GM12875 (cell line): ENCODE measurements around the gene TMEM43.

ENCODE experiments used
- H3K4me3 ChIP-seq: one replicate; pipeline ENCODE4 v1.5.1; 2011; ENCODE audit warnings: low read depth, low read length, control low read depth
- CTCF ChIP-seq: IDR thresholded peaks from 2 replicates; pipeline ENCODE4 v1.5.1; 2011; ENCODE audit warnings: low read depth, mild to moderate bottlenecking, control low read depth, inconsistent platforms, low read length, moderate library complexity, borderline replicate concordance; ENCODE audit not compliant: insufficient read depth

Gene TMEM43

GRCh38 chr3:14123308-14124222, 1.3 kb upstream of the TMEM43 start:
- H3K4me3 ChIP-seq: peak overlapping the region; percentile 86
- TF ChIP-seq CTCF: no peak

- peak overlapping the region; percentile 86 for H3K4me3 ChIP-seq
- TF ChIP-seq CTCF: no peak
These were observed 633 bp upstream of the TMEM43 start for GRCh38 chr3:14124223-14124614.

GRCh38 chr3:14125193-14126016, 553 bp downstream of the TMEM43 start:
- H3K4me3 ChIP-seq: peak overlapping the region; percentile 86
- TF ChIP-seq CTCF: no peak

GRCh38 chr3:14126017-14126886, 1.4 kb downstream of the TMEM43 start:
- TF ChIP-seq CTCF: no peak
- H3K4me3 ChIP-seq: peak overlapping the region; percentile 86

GRCh38 chr3:14126887-14127505, 2.1 kb downstream of the TMEM43 start:
- H3K4me3 ChIP-seq: no peak overlapping the region
- TF ChIP-seq CTCF: no peak

- H3K4me3 ChIP-seq: no peak overlapping the region
- TF ChIP-seq CTCF: no peak
These were observed 2.8 kb downstream of the TMEM43 start for GRCh38 chr3:14127516-14128161.
